H9 (cell line): Measurements from ENCODE around the gene PTGES2. TPM values are rescaled to one million over a fixed set of nuclear protein-coding genes. Genes with fewer than 3 reads are reported as not detected.

Experiments used
- DNase-seq: peaks from one replicate; pipeline ENCODE4 v3.0.0-alpha.2; 2017
- H2AFZ ChIP-seq: one replicate; pipeline ENCODE4 v1.6.1; 2013; ENCODE audit warnings: mild to moderate bottlenecking, low read length, control low read depth, moderate library complexity
- H2AK5ac ChIP-seq: 2 replicates; pipeline ENCODE4 v1.6.1; 2013; ENCODE audit warnings: low read length, control low read depth, mixed read lengths; ENCODE audit not compliant: insufficient read length
- H2BK120ac ChIP-seq: one replicate; pipeline ENCODE4 v1.6.1; 2013; ENCODE audit warnings: low read depth, mild to moderate bottlenecking, low read length, control low read depth, inconsistent platforms; ENCODE audit not compliant: poor library complexity, severe bottlenecking
- H2BK12ac ChIP-seq: 2 replicates; pipeline ENCODE4 v1.6.1; 2013; ENCODE audit warnings: low read length, control low read depth, mixed read lengths, low read depth; ENCODE audit not compliant: insufficient read length
- H2BK15ac ChIP-seq: 2 replicates; pipeline ENCODE4 v1.6.1; 2013; ENCODE audit warnings: low read depth, low read length, control low read depth
- H2BK20ac ChIP-seq: one replicate; pipeline ENCODE4 v1.6.1; 2013; ENCODE audit warnings: low read depth, mild to moderate bottlenecking, low read length, control low read depth, inconsistent platforms; ENCODE audit not compliant: poor library complexity, severe bottlenecking
- H2BK5ac ChIP-seq: 2 replicates; pipeline ENCODE4 v1.6.1; 2013; ENCODE audit warnings: low read length, control low read depth, mixed read lengths; ENCODE audit not compliant: insufficient read length
- H3K14ac ChIP-seq: 2 replicates; pipeline ENCODE4 v1.6.1; 2013; ENCODE audit warnings: low read length, control low read depth; ENCODE audit not compliant: insufficient read depth
- H3K18ac ChIP-seq: 2 replicates; pipeline ENCODE4 v1.6.1; 2013; ENCODE audit warnings: low read depth, mild to moderate bottlenecking, mixed read lengths, low read length, control low read depth; ENCODE audit not compliant: insufficient read length
- H3K23ac ChIP-seq: 2 replicates; pipeline ENCODE4 v1.6.1; 2013; ENCODE audit warnings: low read length, control low read depth, mixed read lengths, low read depth; ENCODE audit not compliant: insufficient read length
- H3K23me2 ChIP-seq: 2 replicates; pipeline ENCODE4 v1.6.1; 2013; ENCODE audit warnings: low read depth, mild to moderate bottlenecking, mixed read lengths, low read length, control low read depth; ENCODE audit not compliant: insufficient read length, poor library complexity, severe bottlenecking
- H3K27ac ChIP-seq: 2 replicates; pipeline ENCODE4 v1.5.1; 2013; ENCODE audit warnings: low read length, control low read depth, mixed read lengths, low read depth; ENCODE audit not compliant: insufficient read length
- H3K27me3 ChIP-seq: 2 replicates; pipeline ENCODE4 v1.6.1; 2013; ENCODE audit warnings: low read length, control low read depth, inconsistent platforms; ENCODE audit not compliant: insufficient read depth
- H3K4ac ChIP-seq: 2 replicates; pipeline ENCODE4 v1.6.1; 2013; ENCODE audit warnings: low read depth, mild to moderate bottlenecking, control low read depth, inconsistent platforms, low read length, moderate library complexity
- H3K4me1 ChIP-seq: 2 replicates; pipeline ENCODE4 v1.6.1; 2013; ENCODE audit warnings: low read length, control low read depth, inconsistent platforms; ENCODE audit not compliant: insufficient read depth
- H3K4me2 ChIP-seq: 2 replicates; pipeline ENCODE4 v1.6.1; 2013; ENCODE audit warnings: low read length, control low read depth, mixed read lengths; ENCODE audit not compliant: insufficient read length, insufficient read depth
- H3K56ac ChIP-seq: 2 replicates; pipeline ENCODE4 v1.6.1; 2013; ENCODE audit warnings: low read depth, mild to moderate bottlenecking, mixed read lengths, low read length, control low read depth; ENCODE audit not compliant: insufficient read length
- H3K79me1 ChIP-seq: 2 replicates; pipeline ENCODE4 v1.6.1; 2013; ENCODE audit warnings: low read depth, mild to moderate bottlenecking, moderate library complexity, low read length, control low read depth, inconsistent platforms; ENCODE audit not compliant: insufficient read depth, poor library complexity, severe bottlenecking
- H3K79me2 ChIP-seq: 2 replicates; pipeline ENCODE4 v1.6.1; 2013; ENCODE audit warnings: low read length, control low read depth, inconsistent platforms; ENCODE audit not compliant: insufficient read depth
- H3K9ac ChIP-seq: 2 replicates; pipeline ENCODE4 v1.6.1; 2013; ENCODE audit warnings: low read length, control low read depth, mixed read lengths; ENCODE audit not compliant: insufficient read length; ENCODE audit errors: extremely low read depth
- H3K9me3 ChIP-seq: one replicate; pipeline ENCODE4 v1.6.1; 2013; ENCODE audit warnings: low read depth, low read length, inconsistent platforms; ENCODE audit not compliant: control insufficient read depth
- H3T11ph ChIP-seq: one replicate; pipeline ENCODE4 v1.6.1; 2013; ENCODE audit warnings: mild to moderate bottlenecking, low read length, control low read depth, inconsistent platforms
- H4K20me1 ChIP-seq: one replicate; pipeline ENCODE4 v1.6.1; 2013; ENCODE audit not compliant: control insufficient read depth, insufficient read length, insufficient read depth
- H4K5ac ChIP-seq: 2 replicates; pipeline ENCODE4 v1.6.1; 2013; ENCODE audit warnings: low read depth, mild to moderate bottlenecking, mixed read lengths, low read length, control low read depth; ENCODE audit not compliant: insufficient read length
- H4K8ac ChIP-seq: replicated peaks from 2 replicates; pipeline ENCODE4 v1.6.1; 2013; ENCODE audit warnings: low read length, control low read depth, mixed read lengths, low read depth; ENCODE audit not compliant: insufficient read length
- H4K91ac ChIP-seq: 2 replicates; pipeline ENCODE4 v1.6.1; 2013; ENCODE audit warnings: low read depth, mild to moderate bottlenecking, moderate library complexity, mixed read lengths, low read length, control low read depth; ENCODE audit not compliant: insufficient read length
- H3K27ac Mint-ChIP-seq, 3 experiments: 2 replicates in 2 of 3; 3 replicates in 1 of 3; pipeline ENCODE4 v1.8.0; 2020 to 2021; ENCODE audit warnings: mixed read lengths in 3 of 3, mild to moderate bottlenecking in 1 of 3, moderate library complexity in 1 of 3
- H3K27me3 Mint-ChIP-seq: 2 replicates; pipeline ENCODE4 v1.8.0; 2021; ENCODE audit warnings: low read depth, mild to moderate bottlenecking, moderate library complexity, mixed read lengths
- H3K36me3 Mint-ChIP-seq, 3 experiments: 2 replicates in 2 of 3; 3 replicates in 1 of 3; pipeline ENCODE4 v1.8.0; 2020 to 2021; ENCODE audit warnings: low read depth in 3 of 3, mixed read lengths in 3 of 3; ENCODE audit not compliant: insufficient read depth in 1 of 3
- H3K4me1 Mint-ChIP-seq, 2 experiments: 2 replicates each; pipeline ENCODE4 v1.8.0; 2020; ENCODE audit warnings: mixed read lengths in 2 of 2
- H3K4me3 Mint-ChIP-seq, 2 experiments: 2 replicates in 1 of 2; 3 replicates in 1 of 2; pipeline ENCODE4 v1.8.0; 2020 to 2021; ENCODE audit warnings: mild to moderate bottlenecking in 2 of 2, mixed read lengths in 2 of 2, moderate library complexity in 1 of 2
- H3K9me3 Mint-ChIP-seq, 2 experiments: 2 replicates in 1 of 2; 3 replicates in 1 of 2; pipeline ENCODE4 v1.8.0; 2020; ENCODE audit warnings: mild to moderate bottlenecking in 2 of 2, mixed read lengths in 2 of 2, moderate library complexity in 1 of 2
- CTCF ChIP-seq: fragments of 200-600 bp; sonication (generic); conservative IDR thresholded peaks from 3 replicates; pipeline ENCODE4 v1.8.0; 2021; ENCODE audit warnings: antibody characterized with exemption, mild to moderate bottlenecking
- WGBS: extraction: QIAGEN DNeasy Blood & Tissue Kit; methylation state at CpG from one replicate; pipeline ENCODE4 v1.1.7; 2013; ENCODE audit warnings: missing lambda C conversion rate, low lambda C conversion rate, mixed read lengths; ENCODE audit not compliant: insufficient read length; ENCODE audit errors: extremely low coverage; 5-methylcytosine and 5-hydroxymethylcytosine counted together
- total RNA-seq: library from RNA; stranded (reverse); gene quantifications from 2 replicates; pipeline ENCODE4 v1.2.1, GENCODE V29; 2021

The PTGES2 gene
- total RNA-seq, 1 experiment from 2014 or later: 63.9 TPM

- peaks cover 21 to 39% (median 36%) of the 10 kb centered on the region in 3 experiments for H3K36me3 Mint-ChIP-seq
- no peak overlapping the region for H3K23ac ChIP-seq
- no peak overlapping the region for H2BK5ac ChIP-seq
- no peak overlapping the region for H3K27ac ChIP-seq
- H4K8ac ChIP-seq: no peak overlapping the region
- no peak overlapping the region for H3K4me2 ChIP-seq
- H2AK5ac ChIP-seq: no peak overlapping the region
- no peak overlapping the region for H3K56ac ChIP-seq
- no peaks in the 10 kb centered on the region for H3K9me3 Mint-ChIP-seq
- no peak overlapping the region for H3K18ac ChIP-seq
- H3T11ph ChIP-seq: no peak overlapping the region
- no peak overlapping the region for H4K91ac ChIP-seq
- H3K14ac ChIP-seq: no peak overlapping the region
- H2BK120ac ChIP-seq: no peak overlapping the region
- H3K27me3 Mint-ChIP-seq: no peaks in the 10 kb centered on the region
- H3K79me2 ChIP-seq: no peaks in the 10 kb centered on the region
- no peaks in the 10 kb centered on the region for H4K20me1 ChIP-seq
- peaks cover 21 to 23% of the 10 kb centered on the region in 2 experiments for H3K4me1 Mint-ChIP-seq
- no peak overlapping the region for H2BK20ac ChIP-seq
- TF ChIP-seq CTCF: no peak
- H2AFZ ChIP-seq: no peak overlapping the region
- H3K23me2 ChIP-seq: no peaks in the 10 kb centered on the region
- WGBS: no CpG with 5 or more reads among the region's 5 CpGs
- no peak overlapping the region for H3K27ac Mint-ChIP-seq
- no peak overlapping the region for H3K4me3 Mint-ChIP-seq
- H4K5ac ChIP-seq: no peak overlapping the region
- no peaks in the 10 kb centered on the region for H3K4me1 ChIP-seq
- no peaks in the 10 kb centered on the region for H3K9me3 ChIP-seq
- H3K79me1 ChIP-seq: no peaks in the 10 kb centered on the region
- no peak overlapping the region for H3K9ac ChIP-seq
- H3K4ac ChIP-seq: no peak overlapping the region
- no peak for DNase-seq
- H2BK12ac ChIP-seq: no peak overlapping the region
- no peak overlapping the region for H2BK15ac ChIP-seq
- H3K27me3 ChIP-seq: no peaks in the 10 kb centered on the region
These were observed 6.1 kb downstream of the PTGES2 start for GRCh38 chr9:128121466-128121810.
